H1 (cell line): ENCODE results near the gene ADD1. TPM values are rescaled to one million over a fixed set of nuclear protein-coding genes. Genes with fewer than 3 reads are reported as not detected.
A peak's percentile ranks its signal among the peaks of the same experiment; 100 is the strongest.

Experiments used
- CTCF ChIA-PET: fragments of 300-600 bp; sonication (Branson Sonifier 250); formaldehyde crosslinking; loops from one replicate; lab custom pipeline; 2021; ENCODE audit not compliant: partially characterized antibody; lab: Charles Lee
- POLR2A ChIA-PET: fragments of 300-600 bp; sonication (Branson Sonifier 250); formaldehyde crosslinking; loops from one replicate; lab custom pipeline; 2021; ENCODE audit warnings: inconsistent platforms; ENCODE audit not compliant: partially characterized antibody; lab: Charles Lee
- DNase-seq, 2 experiments: peaks; one replicate each; pipeline versions ENCODE4 v3.0.0 to v3.0.0-alpha.2; 2010 to 2022; ENCODE audit warnings: low spot score in 2 of 2, low read depth in 1 of 2, mixed read lengths in 1 of 2
- FAIRE-seq: peaks from 2 replicates; lab custom pipeline; 2011; peaks lifted over from hg19 to GRCh38; lab: Jason Lieb, UNC
- H2AFZ ChIP-seq: 2 replicates; pipeline ENCODE4 v1.8.1; 2012; ENCODE audit warnings: low read length, inconsistent platforms
- H2AK5ac ChIP-seq: 2 replicates; pipeline ENCODE4 v1.6.1; 2013; ENCODE audit warnings: low read depth, low read length
- H2BK120ac ChIP-seq: replicated peaks from 2 replicates; pipeline ENCODE3; 2013; ENCODE audit warnings: low read depth, low read length, inconsistent platforms
- H2BK12ac ChIP-seq: 2 replicates; pipeline ENCODE4 v1.6.1; 2013; ENCODE audit warnings: low read depth, low read length
- H2BK15ac ChIP-seq: 2 replicates; pipeline ENCODE4 v1.6.1; 2013; ENCODE audit warnings: low read length
- H2BK20ac ChIP-seq: 2 replicates; pipeline ENCODE4 v1.6.1; 2013; ENCODE audit warnings: low read length
- H2BK5ac ChIP-seq: 2 replicates; pipeline ENCODE4 v1.6.1; 2013; ENCODE audit warnings: low read depth, low read length
- H3K14ac ChIP-seq: 2 replicates; pipeline ENCODE4 v1.6.1; 2013; ENCODE audit warnings: inconsistent platforms; ENCODE audit not compliant: insufficient read length
- H3K18ac ChIP-seq: 2 replicates; pipeline ENCODE4 v1.6.1; 2013; ENCODE audit warnings: low read length; ENCODE audit errors: extremely low read depth
- H3K23ac ChIP-seq: 2 replicates; pipeline ENCODE4 v1.6.1; 2013; ENCODE audit warnings: inconsistent platforms; ENCODE audit not compliant: insufficient read length
- H3K23me2 ChIP-seq: 2 replicates; pipeline ENCODE4 v1.6.1; 2013; ENCODE audit warnings: low read depth, low read length
- H3K27ac ChIP-seq: 2 replicates; pipeline ENCODE4 v1.6.1; 2011; ENCODE audit warnings: low read depth, low read length, inconsistent platforms
- H3K27me3 ChIP-seq, 4 experiments: replicated peaks in 1 of 4; 1 replicate in 1 of 4; 2 replicates in 3 of 4; pipeline versions ENCODE4 v1.6.1 to v1.8.1; 2011 to 2013; ENCODE audit warnings: low read length in 3 of 4, mild to moderate bottlenecking in 3 of 4, inconsistent platforms in 2 of 4, mixed read lengths in 2 of 4, moderate library complexity in 1 of 4; ENCODE audit not compliant: control insufficient read depth in 3 of 4, insufficient read depth in 3 of 4; ENCODE audit errors: extremely low read depth in 1 of 4
- H3K36me3 ChIP-seq, 4 experiments: 2 replicates each; pipeline versions ENCODE4 v1.6.1 to v1.8.1; 2011 to 2013; ENCODE audit warnings: mild to moderate bottlenecking in 4 of 4, low read length in 3 of 4, moderate library complexity in 2 of 4, control low read depth in 1 of 4, inconsistent platforms in 1 of 4; ENCODE audit not compliant: insufficient read depth in 4 of 4, control insufficient read depth in 2 of 4
- H3K4ac ChIP-seq: replicated peaks from 2 replicates; pipeline ENCODE3; 2013; ENCODE audit warnings: low read length, low read depth, mixed read lengths, inconsistent platforms; ENCODE audit not compliant: insufficient read length
- H3K4me1 ChIP-seq, 4 experiments: replicated peaks in 1 of 4; 1 replicate in 1 of 4; 2 replicates in 3 of 4; pipeline versions ENCODE4 v1.6.1 to v1.8.1; 2011 to 2013; ENCODE audit warnings: low read length in 3 of 4, inconsistent platforms in 2 of 4, mixed read lengths in 1 of 4; ENCODE audit not compliant: insufficient read depth in 4 of 4, control insufficient read depth in 3 of 4
- H3K4me2 ChIP-seq, 2 experiments: 2 replicates each; pipeline versions ENCODE4 v1.6.1 to v1.8.1; 2011 to 2013; ENCODE audit warnings: low read depth in 2 of 2, low read length in 2 of 2, control low read depth in 1 of 2, inconsistent platforms in 1 of 2, mild to moderate bottlenecking in 1 of 2; ENCODE audit not compliant: insufficient read depth in 1 of 2
- H3K4me3 ChIP-seq, 4 experiments: fragments of 200-600, 300-600 bp in 1 of 4; sonication (generic), shearing (Covaris generic), sonication (Bioruptor Twin) in 1 of 4; 2 replicates each; pipeline versions ENCODE4 v1.5.1 to v1.8.1; 2011 to 2016; ENCODE audit warnings: low read length in 4 of 4, low read depth in 3 of 4, control low read depth in 2 of 4, inconsistent platforms in 2 of 4, mild to moderate bottlenecking in 2 of 4, mixed read lengths in 1 of 4, moderate library complexity in 1 of 4; ENCODE audit not compliant: insufficient read depth in 2 of 4; ENCODE audit errors: extremely low read depth in 1 of 4
- H3K56ac ChIP-seq: replicated peaks from 2 replicates; pipeline ENCODE3; 2013; ENCODE audit warnings: low read depth, mild to moderate bottlenecking, mixed read lengths, low read length, inconsistent platforms; ENCODE audit not compliant: insufficient read length
- H3K79me1 ChIP-seq: 2 replicates; pipeline ENCODE4 v1.6.1; 2013; ENCODE audit warnings: low read depth, low read length, control low read depth
- H3K79me2 ChIP-seq, 2 experiments: 2 replicates each; pipeline versions ENCODE4 v1.6.1 to v1.8.1; 2012 to 2013; ENCODE audit warnings: low read length in 2 of 2, mild to moderate bottlenecking in 2 of 2, inconsistent platforms in 1 of 2; ENCODE audit not compliant: insufficient read depth in 2 of 2, control insufficient read depth in 1 of 2
- H3K9ac ChIP-seq, 4 experiments: replicated peaks in 1 of 4; 1 replicate in 1 of 4; 2 replicates in 3 of 4; pipeline versions ENCODE4 v1.6.1 to v1.8.1; 2011 to 2013; ENCODE audit warnings: low read depth in 3 of 4, low read length in 3 of 4, control low read depth in 2 of 4, mild to moderate bottlenecking in 2 of 4, moderate library complexity in 2 of 4, inconsistent platforms in 1 of 4; ENCODE audit errors: extremely low read depth in 1 of 4
- H3K9me3 ChIP-seq, 2 experiments: 2 replicates each; pipeline versions ENCODE4 v1.6.1 to v1.8.1; 2012 to 2013; ENCODE audit warnings: mild to moderate bottlenecking in 2 of 2, moderate library complexity in 2 of 2, control low read depth in 1 of 2, inconsistent platforms in 1 of 2, low read depth in 1 of 2, low read length in 1 of 2, mixed read lengths in 1 of 2; ENCODE audit not compliant: insufficient read depth in 2 of 2
- H4K20me1 ChIP-seq, 2 experiments: replicated peaks in 1 of 2; 2 replicates each; pipeline versions ENCODE3 to v1.8.1; 2011 to 2013; ENCODE audit warnings: inconsistent platforms in 2 of 2, low read length in 2 of 2, mild to moderate bottlenecking in 1 of 2; ENCODE audit not compliant: insufficient read depth in 2 of 2, control insufficient read depth in 1 of 2
- H4K5ac ChIP-seq: 2 replicates; pipeline ENCODE4 v1.6.1; 2013; ENCODE audit warnings: low read length, low read depth, mixed read lengths, inconsistent platforms; ENCODE audit not compliant: insufficient read length
- H4K8ac ChIP-seq: 2 replicates; pipeline ENCODE4 v1.8.0; 2013; ENCODE audit warnings: mild to moderate bottlenecking, moderate library complexity, low read length, inconsistent platforms; ENCODE audit not compliant: insufficient read depth; ENCODE audit errors: extremely low read depth
- H4K91ac ChIP-seq: replicated peaks from 2 replicates; pipeline ENCODE3; 2013; ENCODE audit warnings: low read length, mixed read lengths, inconsistent platforms; ENCODE audit not compliant: insufficient read length
- BCL11A ChIP-seq, 2 experiments: IDR thresholded peaks; one replicate each; pipeline ENCODE4 v1.6.1; 2011; ENCODE audit warnings: low read depth in 2 of 2, low read length in 2 of 2, mild to moderate bottlenecking in 2 of 2
- CBX5 ChIP-seq: fragments of 300-800, 300-1000 bp; sonication (generic); IDR thresholded peaks from 2 replicates; pipeline ENCODE4 v1.7.1; 2016; ENCODE audit warnings: antibody characterized with exemption, low read length, low read depth
- CTBP2 ChIP-seq: IDR thresholded peaks from 2 replicates; pipeline ENCODE4 v1.7.0; 2011; ENCODE audit warnings: borderline replicate concordance, mild to moderate bottlenecking, moderate library complexity, mixed read lengths, low read length; ENCODE audit not compliant: insufficient read depth, insufficient read length
- EGR1 ChIP-seq: IDR thresholded peaks from 2 replicates; pipeline ENCODE4 v1.6.1; 2011; ENCODE audit warnings: low read depth, low read length, borderline replicate concordance
- KDM4A ChIP-seq: IDR thresholded peaks from one replicate; pipeline ENCODE4 v1.7.1; 2012; ENCODE audit warnings: low read depth, mild to moderate bottlenecking, moderate library complexity, low read length, inconsistent platforms; ENCODE audit not compliant: severe bottlenecking
- KDM5A ChIP-seq: fragments of 200-600 bp; IDR thresholded peaks from 2 replicates; pipeline ENCODE4 v1.7.1; 2012; ENCODE audit warnings: mild to moderate bottlenecking, low read length, inconsistent platforms, mixed read lengths
- NANOG ChIP-seq: IDR thresholded peaks from 2 replicates; pipeline ENCODE4 v1.6.1; 2011; ENCODE audit warnings: low read length, low read depth, mild to moderate bottlenecking, inconsistent platforms; ENCODE audit not compliant: insufficient read depth, poor library complexity, severe bottlenecking
- SAP30 ChIP-seq: fragments of 300-600 bp; sonication (generic); IDR thresholded peaks from 2 replicates; pipeline ENCODE4 v1.7.1; 2012; ENCODE audit warnings: low read length, moderate library complexity, mild to moderate bottlenecking, inconsistent platforms; ENCODE audit not compliant: insufficient read depth, insufficient replicate concordance
- SP1 ChIP-seq: IDR thresholded peaks from 2 replicates; pipeline ENCODE4 v1.6.1; 2011; ENCODE audit warnings: low read depth, low read length
- TBP ChIP-seq: IDR thresholded peaks from 2 replicates; pipeline ENCODE4 v1.6.1; 2011; ENCODE audit warnings: low read depth, low read length, improper control_type of control experiment
- TCF12 ChIP-seq: IDR thresholded peaks from 2 replicates; pipeline ENCODE4 v1.6.1; 2011; ENCODE audit warnings: low read depth, mild to moderate bottlenecking, low read length
- WGBS, 2 experiments: shearing (Covaris generic) in 1 of 2; methylation state at CpG; one replicate each; pipeline versions ENCODE4 v1.1.6 to v1.1.7; 2013 to 2015; ENCODE audit warnings: low lambda C conversion rate in 2 of 2, mixed read lengths in 2 of 2, inconsistent platforms in 1 of 2, low coverage in 1 of 2, missing lambda C conversion rate in 1 of 2; ENCODE audit not compliant: insufficient replicate concordance in 2 of 2, insufficient coverage in 1 of 2, insufficient read length in 1 of 2; ENCODE audit errors: extremely low coverage in 1 of 2, missing lambda C conversion rate in 1 of 2; 5-methylcytosine and 5-hydroxymethylcytosine counted together
- polyA plus RNA-seq, 7 experiments: library from polyadenylated mRNA; depleted of rRNA in 3 of 7; stranded (reverse) in 5 of 7; unstranded in 2 of 7; fragments of >200 nt in 5 of 7; fragments of 200-250 nt in 2 of 7; gene quantifications; 1 replicate in 5 of 7; 2 replicates in 1 of 7; 4 replicates in 1 of 7; pipeline versions ENCODE4 v1.2.1 to v1.2.3, GENCODE V29; 2011 to 2013; ENCODE audit warnings: missing spikeins in 2 of 7, mixed read lengths in 2 of 7
- total RNA-seq: library from RNA; stranded (reverse); fragmentation: NEBNext Ultra II Directional; extraction: Animal tissue kit (Norgen Biotek cat#: 25700); gene quantifications from 2 replicates; pipeline ENCODE4 v1.2.1, GENCODE V29; 2021

Gene ADD1
- total and polyA plus RNA-seq, 2 of the 8 experiments (the other 6 are each of a cell fraction or from before 2014, with no cell fraction given), result 113 to 143 TPM

DNA sequence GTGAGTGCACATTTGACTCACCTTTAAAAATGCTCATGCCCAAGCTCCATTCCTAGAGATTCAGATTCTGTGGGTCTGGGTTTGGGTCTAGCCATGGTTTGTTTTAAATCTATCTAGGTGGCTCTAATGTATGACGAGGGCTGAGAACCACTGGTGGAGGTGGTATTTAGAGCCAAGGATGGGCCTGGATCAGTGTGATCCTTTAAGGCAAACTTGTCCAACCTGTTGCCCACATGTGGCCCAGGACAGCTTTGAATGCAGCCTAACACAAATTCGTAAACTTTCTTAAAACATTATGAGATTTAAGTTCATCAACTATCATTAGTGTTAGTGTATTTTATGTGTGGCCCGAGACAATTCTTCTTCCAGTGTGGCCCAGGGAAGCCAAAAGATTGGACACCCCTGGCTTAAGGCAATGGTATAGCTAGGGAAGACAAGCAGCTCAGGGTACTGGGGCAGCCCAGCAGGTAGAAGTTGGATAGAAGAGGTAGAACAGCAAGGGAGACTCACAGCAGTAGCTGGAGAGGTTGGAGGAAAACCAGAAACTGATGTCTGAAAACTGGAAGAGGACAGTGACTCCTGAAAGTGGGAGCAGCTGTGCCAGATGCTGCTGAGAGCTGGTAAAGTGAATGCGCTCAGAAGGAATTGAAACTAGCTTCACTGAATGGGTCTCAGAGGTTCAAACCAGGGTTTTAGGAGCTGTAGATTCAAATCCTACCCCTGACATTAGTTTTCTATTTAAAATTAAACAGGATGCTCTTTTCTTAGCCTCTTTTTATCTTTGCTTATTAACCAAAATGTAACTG, 18.2 kb downstream of the ADD1 start:
- FAIRE-seq, result no peak
- ChIA-PET CTCF (interaction anchor here (1.0 to 3.8 kb wide), 7 partner anchors 12 to 92 kb away, joined by 3 to 19 read pairs (median 4); no protein-coding TSS in a partner anchor), POLR2A (interaction anchor here (0.6 to 1.9 kb wide), 8 partner anchors 9 to 84 kb away, joined by 3 to 4 read pairs (median 3); no protein-coding TSS in a partner anchor)
- H4K20me1 ChIP-seq, result peaks cover 2 to 6% of the 10 kb centered on the region in 2 experiments
- H4K5ac ChIP-seq, result no peak overlapping the region
- no peak overlapping the region for H3K18ac ChIP-seq
- no peak overlapping the region for H3K23ac ChIP-seq
- H3K4me3 ChIP-seq, result no peak overlapping the region
- H4K91ac ChIP-seq, result no peak overlapping the region
- H3K56ac ChIP-seq, result no peak overlapping the region
- H3K9me3 ChIP-seq, result no peaks in the 10 kb centered on the region
- H3K4me2 ChIP-seq, result peak overlapping the region in 1 of 2 experiments; percentile 56; a peak in 1 of 4 replicates
- H2BK120ac ChIP-seq, result no peak overlapping the region
- no peaks in the 10 kb centered on the region; the same call in 1 of the 2 replicates for H3K79me1 ChIP-seq
- H3K4ac ChIP-seq, result no peak overlapping the region
- no peaks in the 10 kb centered on the region for H3K23me2 ChIP-seq
- no peak overlapping the region for H3K9ac ChIP-seq
- no peak overlapping the region for H2AFZ ChIP-seq
- H3K36me3 ChIP-seq, result no peaks in the 10 kb centered on the region
- no peak overlapping the region for H2BK15ac ChIP-seq
- H3K27ac ChIP-seq, result no peak overlapping the region
- H3K27me3 ChIP-seq, result no peaks in the 10 kb centered on the region
- 0 out of 2 replicates have a peak overlapping the region, but pooled peaks have one; percentile 88 for H2AK5ac ChIP-seq
- peak in 1 of 2 experiments; percentile 39 for DNase-seq
- no peak overlapping the region; the same call in 1 of the 2 replicates for H2BK12ac ChIP-seq
- no peak overlapping the region for H3K14ac ChIP-seq
- H4K8ac ChIP-seq, result no peak overlapping the region
- H3K4me1 ChIP-seq, result peaks cover 6 to 20% (median 8%) of the 10 kb centered on the region in 4 experiments; a peak in 5 of 7 replicates
- no peak overlapping the region for H2BK20ac ChIP-seq
- H3K79me2 ChIP-seq, result peaks cover 0 to 89% of the 10 kb centered on the region in 2 experiments; a peak in 3 of 4 replicates
- peak overlapping the region; percentile 60; the same call in 1 of the 2 replicates for H2BK5ac ChIP-seq
- 82% methylated on average over 4 of the region's 4 CpGs; no CpG with 5 or more reads in 1 of the 2 experiments for WGBS, 2 experiments
- TF ChIP-seq SAP30, result no peak
- TF ChIP-seq KDM5A, result no peak
- TF ChIP-seq SP1, result no peak
- no peak for TF ChIP-seq KDM4A
- TF ChIP-seq CBX5, result no peak
- TF ChIP-seq TCF12, result no peak
- no peak for TF ChIP-seq TBP
- TF ChIP-seq CTBP2, result no peak
- TF ChIP-seq NANOG, result no peak
- no peak for TF ChIP-seq EGR1
- TF ChIP-seq BCL11A (IDR thresholded peaks at IDR 0.05; ENCODE audit: low read depth in 2 of 2, low read length in 2 of 2), result no peak
